Ovary (tissue), 9 donors: Measurements from ENCODE around the gene ATP5ME. TPM values are rescaled to one million over a fixed set of nuclear protein-coding genes. Genes with fewer than 3 reads are reported as not detected.
A peak's percentile ranks its signal among the peaks of the same experiment; 100 is the strongest.
"Not testable (repeated sequence)": the region's sequence is repeated elsewhere in the genome, so short reads cannot be mapped to it uniquely, and the experiment has no call there.

ENCODE experiments used
- DNase-seq, 5 donors: peaks; one replicate each; pipeline ENCODE4 v3.0.0-alpha.2; 2019 to 2020
- H3K27ac ChIP-seq, 2 donors: fragments of 200-600 bp; one replicate each; pipeline versions ENCODE4 v1.5.1 to v1.8.0; 2019 to 2022
- H3K27me3 ChIP-seq: fragments of 200-600 bp; one replicate; pipeline ENCODE4 v1.8.0; 2022
- H3K36me3 ChIP-seq: fragments of 200-600 bp; sonication (generic); one replicate; pipeline ENCODE4 v1.5.1; 2019
- H3K4me1 ChIP-seq: one replicate; pipeline ENCODE4 v1.8.1; 2013; ENCODE audit warnings: mild to moderate bottlenecking, moderate library complexity; ENCODE audit not compliant: insufficient read depth
- H3K4me3 ChIP-seq: fragments of 200-600 bp; sonication (generic); one replicate; pipeline ENCODE4 v1.5.1; 2017
- H3K9me3 ChIP-seq, 2 donors: fragments of 200-600 bp in 1 of 2; sonication (generic) in 1 of 2; one replicate each; pipeline versions ENCODE4 v1.5.1 to v1.8.1; 2013 to 2019; ENCODE audit warnings: mild to moderate bottlenecking in 1 of 2, moderate library complexity in 1 of 2
- CTCF ChIP-seq, 3 donors: fragments of 450-650 bp in 2 of 3; fragments of 200-600 bp in 1 of 3; IDR thresholded peaks; one replicate each; pipeline versions ENCODE4 v1.5.1 to v1.8.0; 2016 to 2022; ENCODE audit warnings: antibody characterized with exemption in 3 of 3, mild to moderate bottlenecking in 1 of 3
- EP300 ChIP-seq: sonication (generic); formaldehyde crosslinking; IDR thresholded peaks from one replicate; pipeline ENCODE4 v1.6.1; 2017; ENCODE audit warnings: antibody characterized with exemption
- POLR2A ChIP-seq: fragments of 450-650 bp; IDR thresholded peaks from one replicate; pipeline ENCODE4 v1.6.1; 2017; ENCODE audit warnings: antibody characterized with exemption, mild to moderate bottlenecking, moderate library complexity
- WGBS, 3 donors: extraction: QIAGEN DNeasy Blood & Tissue Kit in 1 of 3; methylation state at CpG; one replicate each; pipeline versions ENCODE4 v1.1.5 to v1.1.7; 2013 to 2017; 5-methylcytosine and 5-hydroxymethylcytosine counted together
- intact Hi-C, 4 donors: fragments of 100-400 bp; cut with DNase I; formaldehyde crosslinking; loops; one replicate each; pipeline versions ENCODE4 v1.11.0 to v1.15.1; 2022 to 2023
- polyA plus RNA-seq, 2 donors: library from polyadenylated mRNA; stranded (reverse); fragments of 200-250 nt in 1 of 2; fragments of 350-450 nt in 1 of 2; fragmentation: Illumina TruSeq in 1 of 2; extraction: RNeasy Lipid Tissue Mini Kit (QIAGEN cat#74804) in 1 of 2; gene quantifications; one replicate each; pipeline ENCODE4 v1.2.3, GENCODE V29; 2013 to 2014
- total RNA-seq, 7 donors: library from RNA; depleted of rRNA in 2 of 7; stranded (reverse); fragments of >200 nt in 2 of 7; fragmentation: NEBNext Ultra II Directional in 3 of 7; extraction: Animal tissue kit (Norgen Biotek cat#: 25700) in 3 of 7; gene quantifications; one replicate each; pipeline versions ENCODE4 v1.1.0 to v1.2.4, GENCODE V29; 2016 to 2023
- donor health status: DM: no; HTN: no; CAD: no; lungs with moderate emphysema.
- donor health status: DM: no; HTN: no; CAD: no.
- donor health status: Bipolar disorder and iron deficiency.
- donor health status: DM: yes; HTN: yes; CAD: no.
- donor health status: DM: no; HTN: no; CAD: no.
- donor health status: DM: yes; HTN: yes; CAD: no.

Gene ATP5ME
- total and polyA plus RNA-seq, 9 donors: 180 to 359 (median 207) TPM

GRCh38 chr4:646460-646859 is 27.6 kb downstream of the ATP5ME start:
- H3K36me3 ChIP-seq: no peaks in the 10 kb centered on the region

DNA sequence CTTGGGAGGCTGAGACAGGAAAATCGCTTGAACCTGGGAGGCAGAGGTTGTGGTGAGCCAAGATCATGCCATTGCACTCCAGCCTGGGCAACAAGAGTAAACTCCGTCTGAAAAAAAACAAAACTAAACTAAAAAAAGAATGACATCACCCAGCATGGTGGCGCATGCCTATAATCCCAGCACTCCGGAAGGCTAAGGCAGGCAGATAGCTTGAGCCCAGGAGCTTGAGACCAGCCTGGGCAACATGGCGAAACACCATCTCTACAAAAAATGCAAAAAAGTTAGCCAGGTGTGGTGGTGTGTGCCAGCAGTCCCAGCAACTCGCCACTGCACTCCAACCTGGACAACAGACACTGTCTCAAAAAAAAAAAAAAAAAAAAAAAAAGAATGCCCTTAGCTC is 31.7 kb downstream of the ATP5ME start:
- DNase-seq, H3K27me3 ChIP-seq, H3K4me1 ChIP-seq, H3K4me3 ChIP-seq, H3K27ac ChIP-seq, H3K36me3 ChIP-seq, H3K9me3 ChIP-seq, intact Hi-C loops: not testable (repeated sequence)
- 79 to 90% (median 86%) methylated on average over 6 of the region's 6 CpGs for WGBS, 3 donors

More at GRCh38 chr4:646460-646859, 27.6 kb downstream of the ATP5ME start:
- no peak for DNase-seq
- TF ChIP-seq CTCF (IDR thresholded peaks at IDR 0.05) (no peak), EP300 (no peak), POLR2A (no peak)
- Histone ChIP-seq H3K27ac (no peak overlapping the region), H3K4me3 (no peak overlapping the region), H3K27me3 (no peaks in the 10 kb centered on the region), H3K9me3 (no peaks in the 10 kb centered on the region), H3K4me1 (no peaks in the 10 kb centered on the region)
- 59 to 73% (median 62%) methylated on average over 32 of the region's 32 CpGs for WGBS, 3 donors
- intact Hi-C loops: no loop called here

- Histone ChIP-seq H3K36me3 (no peaks in the 10 kb centered on the region), H3K4me3 (no peak overlapping the region), H3K27me3 (no peaks in the 10 kb centered on the region), H3K9me3 (no peaks in the 10 kb centered on the region), H3K4me1 (no peaks in the 10 kb centered on the region), H3K27ac (no peak overlapping the region)
- intact Hi-C loops: no loop called here
- 65 to 77% (median 75%) methylated on average over 32 of the region's 32 CpGs for WGBS, 3 donors
- no peak for DNase-seq
- TF ChIP-seq POLR2A: no peak
- no peak for TF ChIP-seq CTCF (IDR thresholded peaks at IDR 0.05)
- TF ChIP-seq EP300: no peak
Measured at GRCh38 chr4:637536-638280, 36.4 kb downstream of the ATP5ME start.

DNA sequence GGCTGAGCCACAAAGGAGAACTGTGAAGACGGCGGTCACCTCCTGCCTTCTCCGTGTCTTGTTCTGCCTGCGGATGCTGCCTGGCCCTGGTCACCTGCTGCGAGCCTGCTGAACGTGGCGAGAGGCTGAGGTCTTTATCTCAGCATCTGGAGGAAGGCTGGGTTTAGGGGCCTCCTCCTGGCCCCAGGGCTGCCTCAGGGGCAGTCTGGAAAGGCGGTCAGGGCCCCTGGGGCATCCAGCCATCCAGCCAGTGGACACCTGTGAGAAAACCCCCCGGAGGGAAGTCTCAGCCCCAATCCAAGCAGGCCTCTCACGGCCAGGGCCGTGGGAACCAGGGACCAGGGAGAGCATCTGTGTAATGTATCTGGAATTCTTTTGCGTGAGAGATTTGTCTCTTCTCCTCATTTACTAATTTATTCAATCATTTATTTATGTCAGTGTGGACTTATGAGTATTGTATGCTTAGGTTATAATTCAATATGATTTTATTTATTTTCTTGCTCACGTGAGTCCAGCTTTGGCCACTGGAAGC is 37.4 kb downstream of the ATP5ME start:
- 42 to 48% (median 47%) methylated on average over 12 to 13 of the region's 13 CpGs for whole genome bisulfite sequencing, 3 donors
- no peak for TF ChIP-seq EP300
- TF ChIP-seq POLR2A: no peak
- no peak for TF ChIP-seq CTCF (IDR thresholded peaks at IDR 0.05)
- Histone ChIP-seq H3K36me3 (no peaks in the 10 kb centered on the region), H3K4me3 (no peak overlapping the region), H3K27ac (no peak overlapping the region), H3K27me3 (no peaks in the 10 kb centered on the region), H3K4me1 (no peaks in the 10 kb centered on the region), H3K9me3 (no peaks in the 10 kb centered on the region)
- intact Hi-C loops: no loop called here
- peak in 1 of 5 donors; percentile 1 for DNase-seq
